ENCODE results near the gene OR5M3. TPM values are rescaled to one million over a fixed set of nuclear protein-coding genes. Genes with fewer than 3 reads are reported as not detected.
A peak's percentile ranks its signal among the peaks of the same experiment; 100 is the strongest.

Gene OR5M3
- total RNA-seq, result not detected

- DNase-seq (ENCODE audit: low spot score), result no peak
These were observed at the start of gene OR5M3 for GRCh38 chr11:56473252-56473651. OR5M3 (minus strand) TSS chr11:56473352; CDS start chr11:56470497, 2,855 bp downstream.

GRCh38 chr11:56522008-56522407 lies 48.9 kb upstream of the OR5M3 start:
- no peak for DNase-seq (ENCODE audit: low spot score)

- no peak for DNase-seq (ENCODE audit: low spot score)
These were observed 40.1 kb upstream of the OR5M3 start for GRCh38 chr11:56513280-56513679.

- peak; percentile 77 for DNase-seq (ENCODE audit: low spot score)
These were observed 36.3 kb upstream of the OR5M3 start for GRCh38 chr11:56509439-56509838.

GRCh38 chr11:56497010-56497409 lies 23.9 kb upstream of the OR5M3 start:
- no peak for DNase-seq (ENCODE audit: low spot score)

GRCh38 chr11:56495117-56495516 lies 22.0 kb upstream of the OR5M3 start:
- DNase-seq (ENCODE audit: low spot score), result no peak

- no peak for DNase-seq (ENCODE audit: low spot score)
These were observed 18.1 kb upstream of the OR5M3 start, which contains the start of gene OR5M8 for GRCh38 chr11:56491270-56491669. OR5M8 (minus strand) TSS chr11:56491370; CDS start chr11:56491370, 0 bp downstream.

GRCh38 chr11:56486801-56487200 lies 13.6 kb upstream of the OR5M3 start:
- DNase-seq (ENCODE audit: low spot score), result no peak

GRCh38 chr11:56474729-56475235 lies 1.6 kb upstream of the OR5M3 start:
- no peak for DNase-seq (ENCODE audit: low spot score)

- no peak for DNase-seq (ENCODE audit: low spot score)
These were observed 16.1 kb downstream of the OR5M3 start for GRCh38 chr11:56457076-56457475.

- no peak for DNase-seq (ENCODE audit: low spot score)
These were observed 19.6 kb downstream of the OR5M3 start for GRCh38 chr11:56453521-56453920.

Other genes starting within 250 kb of the OR5M3 start
- not detected for gene OR5T2, start 239.1 kb downstream of the OR5M3 start, total RNA-seq
- gene OR5T3, start 221.1 kb downstream of the OR5M3 start, total RNA-seq, result not detected
- not detected for gene OR5T1, start 199.2 kb downstream of the OR5M3 start, total RNA-seq
- gene OR8H1, start 181.1 kb downstream of the OR5M3 start, total RNA-seq, result not detected
- gene OR8K3, start 158.2 kb downstream of the OR5M3 start, total RNA-seq, result not detected
- gene OR8K1, start 127.3 kb downstream of the OR5M3 start, total RNA-seq, result not detected
- not detected for gene OR8J1, start 119.1 kb downstream of the OR5M3 start, total RNA-seq
- not detected for gene OR8U1, start 97.7 kb downstream of the OR5M3 start, total RNA-seq
- gene OR5AL1, start 60.7 kb downstream of the OR5M3 start, total RNA-seq, result not detected
- gene OR5M8, start 18.0 kb upstream of the OR5M3 start, total RNA-seq, result not detected
- not detected for gene OR5M11, start 69.9 kb upstream of the OR5M3 start, total RNA-seq
- not detected for gene OR5M10, start 104.4 kb upstream of the OR5M3 start, total RNA-seq
- gene OR5M1, start 141.5 kb upstream of the OR5M3 start, total RNA-seq, result not detected
- gene OR5AP2, start 169.1 kb upstream of the OR5M3 start, total RNA-seq, result not detected
- gene OR5AR1, start 190.3 kb upstream of the OR5M3 start, total RNA-seq, result not detected
- gene OR9G1, start 225.7 kb upstream of the OR5M3 start, total RNA-seq, result not detected

Data from mucosa of gallbladder (tissue), 1 donor.